OCI-LY7 (cell line): ENCODE data around the gene C7.

Source experiments
- CTCF ChIP-seq: fragments of 200-600 bp; sonication (generic); conservative IDR thresholded peaks from 2 replicates; pipeline ENCODE4 v1.5.1; 2014; ENCODE audit warnings: mild to moderate bottlenecking, antibody characterized with exemption, low read length, moderate library complexity, mixed read lengths
- EZH2phosphoT487 ChIP-seq: fragments of 200-600 bp; sonication (generic); IDR thresholded peaks from 2 replicates; pipeline ENCODE4 v1.6.1; 2018; ENCODE audit warnings: low read depth, borderline replicate concordance, mild to moderate bottlenecking, mixed run types, antibody characterized with exemption, low read length, moderate library complexity, mixed read lengths

GRCh38 chr5:40988746-40989510 lies 79.6 kb downstream of the C7 start:
- TF ChIP-seq CTCF (no peak), EZH2phosphoT487 (no peak)
